ENCODE results near the gene PIP4K2A. TPM values are rescaled to one million over a fixed set of nuclear protein-coding genes. Genes with fewer than 3 reads are reported as not detected.

PIP4K2A gene
- polyA plus RNA-seq, 3 donors: 20.3 to 27.1 (median 24.5) TPM

Other genes starting within 250 kb of the PIP4K2A start
- gene ARMC3, start 213.5 kb upstream of the PIP4K2A start, polyA plus RNA-seq (ENCODE audit: insufficient read length in 3 of 3): 10 to 100 TPM; 10.7 to 16.8 (median 15.9) TPM

Measured in renal pelvis (tissue), 3 donors.